Epithelial cell of esophagus (primary cell): Measurements from ENCODE around the gene MTUS2.

Experiments
- DNase-seq: peaks from one replicate; pipeline ENCODE4 v3.0.0; 2010; ENCODE audit warnings: low read depth
- H3K4me3 ChIP-seq: 2 replicates; pipeline ENCODE4 v1.5.1; 2011; ENCODE audit warnings: mild to moderate bottlenecking, low read length, control low read depth
- TF ChIP-seq, protein P1 (sequence below): IDR thresholded peaks from 2 replicates; pipeline ENCODE4 v1.5.1; 2011; ENCODE audit warnings: low read depth, mild to moderate bottlenecking, low read length, control low read depth, inconsistent platforms; ENCODE audit not compliant: insufficient read depth; ENCODE audit errors: missing control alignments

Gene MTUS2

DNA sequence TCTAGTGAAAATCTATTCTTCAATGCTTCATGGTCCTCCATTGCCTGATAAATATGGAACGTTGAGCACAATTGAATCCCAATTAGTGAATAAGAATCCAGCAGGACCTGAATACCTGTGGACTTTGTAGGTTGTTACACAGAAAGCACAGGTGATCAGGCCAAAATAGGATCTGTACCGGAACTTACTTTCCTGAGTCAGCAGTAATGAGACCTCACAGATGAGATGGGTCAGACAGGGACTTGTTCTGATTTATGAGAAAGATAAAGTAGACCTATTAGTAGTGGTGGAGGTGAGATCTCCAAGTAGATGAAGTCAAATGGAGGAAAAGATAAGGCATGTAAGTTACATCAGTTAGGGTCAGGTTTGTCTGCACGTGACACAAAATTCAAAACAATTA lies 351.1 kb downstream of the MTUS2 start:
- H3K4me3 ChIP-seq: no peak overlapping the region
- DNase-seq: no peak
- TF ChIP-seq, protein P1, sequence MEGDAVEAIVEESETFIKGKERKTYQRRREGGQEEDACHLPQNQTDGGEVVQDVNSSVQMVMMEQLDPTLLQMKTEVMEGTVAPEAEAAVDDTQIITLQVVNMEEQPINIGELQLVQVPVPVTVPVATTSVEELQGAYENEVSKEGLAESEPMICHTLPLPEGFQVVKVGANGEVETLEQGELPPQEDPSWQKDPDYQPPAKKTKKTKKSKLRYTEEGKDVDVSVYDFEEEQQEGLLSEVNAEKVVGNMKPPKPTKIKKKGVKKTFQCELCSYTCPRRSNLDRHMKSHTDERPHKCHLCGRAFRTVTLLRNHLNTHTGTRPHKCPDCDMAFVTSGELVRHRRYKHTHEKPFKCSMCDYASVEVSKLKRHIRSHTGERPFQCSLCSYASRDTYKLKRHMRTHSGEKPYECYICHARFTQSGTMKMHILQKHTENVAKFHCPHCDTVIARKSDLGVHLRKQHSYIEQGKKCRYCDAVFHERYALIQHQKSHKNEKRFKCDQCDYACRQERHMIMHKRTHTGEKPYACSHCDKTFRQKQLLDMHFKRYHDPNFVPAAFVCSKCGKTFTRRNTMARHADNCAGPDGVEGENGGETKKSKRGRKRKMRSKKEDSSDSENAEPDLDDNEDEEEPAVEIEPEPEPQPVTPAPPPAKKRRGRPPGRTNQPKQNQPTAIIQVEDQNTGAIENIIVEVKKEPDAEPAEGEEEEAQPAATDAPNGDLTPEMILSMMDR: no peak

DNA sequence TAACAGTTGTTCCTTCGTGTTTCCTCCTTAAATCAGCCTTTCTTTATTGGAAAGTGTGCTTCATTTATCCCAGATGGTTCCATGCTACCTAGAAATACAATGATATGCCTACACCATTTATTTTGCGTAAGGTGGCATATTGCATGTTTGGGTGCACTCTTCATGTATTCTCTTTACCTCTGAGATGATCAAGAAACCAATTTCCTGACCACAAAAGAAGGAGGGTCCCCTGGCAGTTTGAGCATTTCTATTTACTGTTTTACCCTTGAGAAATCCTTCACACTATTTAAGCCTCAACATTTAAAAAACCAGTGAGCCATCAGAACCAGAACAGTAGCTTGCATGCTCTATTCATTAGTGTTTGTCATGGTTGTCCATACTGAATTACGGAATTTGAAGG lies 354.0 kb downstream of the MTUS2 start:
- H3K4me3 ChIP-seq: no peak overlapping the region
- TF ChIP-seq, protein P1: no peak
- no peak for DNase-seq

DNA sequence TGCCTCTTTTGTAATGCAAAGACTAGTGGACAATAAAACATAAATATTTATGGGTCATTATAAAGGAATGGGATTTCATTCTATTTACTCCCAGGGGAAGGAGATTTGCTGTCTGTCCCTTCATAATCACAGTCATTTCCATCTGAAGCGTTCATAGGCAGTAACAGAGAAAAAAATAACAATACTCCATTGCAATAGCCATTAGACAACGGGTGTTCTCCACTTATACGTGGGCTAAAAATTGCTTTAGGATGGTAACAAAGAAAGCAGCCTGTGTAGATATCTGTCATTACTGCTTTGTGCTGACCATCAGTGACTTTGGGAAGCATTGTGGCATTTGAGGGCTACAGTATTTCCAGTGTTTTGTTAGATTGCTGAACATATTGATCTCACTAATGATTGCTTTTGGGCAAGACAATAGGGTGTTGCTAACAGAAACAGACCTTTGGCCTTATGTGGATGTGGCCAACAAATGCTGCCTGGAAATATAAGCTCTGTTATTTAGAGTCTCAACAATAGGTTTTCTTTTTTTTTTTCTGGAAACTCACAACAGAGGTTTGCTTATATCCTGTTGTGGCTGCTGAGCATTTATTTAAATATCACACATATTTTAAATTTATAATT lies 355.2 kb downstream of the MTUS2 start:
- TF ChIP-seq, protein P1: no peak
- DNase-seq: no peak
- no peak overlapping the region for H3K4me3 ChIP-seq

DNA sequence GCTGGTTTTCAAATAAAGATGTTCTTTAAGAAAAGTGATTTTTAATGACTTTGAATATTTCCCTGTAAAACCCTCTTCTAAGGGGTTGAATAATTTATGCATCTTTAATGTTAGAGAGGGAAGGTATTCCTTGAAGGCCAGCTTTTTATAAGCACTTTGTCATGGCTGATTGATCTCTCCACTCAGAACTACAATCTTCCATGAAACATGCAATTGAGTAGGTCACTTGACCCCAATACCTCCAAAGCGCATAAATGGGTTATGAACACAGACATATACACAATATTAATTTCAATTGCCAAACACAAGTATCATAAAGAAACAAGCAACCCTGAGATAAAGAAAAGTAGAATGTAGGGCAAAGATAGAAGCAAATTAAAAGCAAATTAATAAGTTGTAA lies 359.9 kb downstream of the MTUS2 start:
- no peak for DNase-seq
- no peak overlapping the region for H3K4me3 ChIP-seq
- TF ChIP-seq, protein P1: no peak

DNA sequence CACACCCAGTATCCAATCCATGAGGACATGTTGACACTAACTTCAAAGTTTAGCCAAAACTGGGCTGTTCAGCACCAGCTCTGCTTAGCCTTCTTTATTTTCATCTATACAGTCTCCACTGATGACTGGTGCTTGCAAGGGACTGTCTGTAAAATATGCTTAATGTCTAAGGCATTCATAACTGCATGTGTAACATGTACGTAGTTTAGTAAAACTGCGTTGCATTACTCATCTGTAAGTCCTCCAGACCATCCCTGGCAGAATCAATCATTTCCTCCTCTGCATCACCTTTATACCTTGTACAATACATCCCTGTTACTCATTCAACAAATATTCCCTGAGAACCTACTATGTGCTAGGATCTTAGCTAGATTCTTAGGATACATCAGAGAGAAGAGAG lies 362.1 kb downstream of the MTUS2 start:
- no peak overlapping the region for H3K4me3 ChIP-seq
- TF ChIP-seq, protein P1: no peak
- no peak for DNase-seq

DNA sequence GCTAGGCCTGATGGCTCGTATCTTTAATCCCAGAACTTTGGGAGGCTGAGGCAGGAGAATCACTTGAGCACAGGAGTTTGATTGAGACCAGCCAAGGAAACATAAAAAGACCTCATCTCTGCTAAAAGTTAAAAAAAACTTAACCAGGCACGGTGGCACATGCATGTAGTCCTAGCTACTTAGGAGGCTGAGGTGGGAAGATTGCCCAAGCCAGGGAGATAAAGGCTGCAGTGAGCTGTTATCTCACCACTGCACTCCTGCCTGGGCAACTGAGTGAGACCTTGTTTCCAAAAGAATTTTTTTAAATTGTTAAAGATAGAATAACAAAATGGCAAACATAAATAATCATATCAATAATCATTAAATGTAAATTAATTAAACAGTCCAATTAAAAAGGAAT lies 365.8 kb downstream of the MTUS2 start:
- H3K4me3 ChIP-seq: no peak overlapping the region
- TF ChIP-seq, protein P1: no peak
- no peak for DNase-seq

DNA sequence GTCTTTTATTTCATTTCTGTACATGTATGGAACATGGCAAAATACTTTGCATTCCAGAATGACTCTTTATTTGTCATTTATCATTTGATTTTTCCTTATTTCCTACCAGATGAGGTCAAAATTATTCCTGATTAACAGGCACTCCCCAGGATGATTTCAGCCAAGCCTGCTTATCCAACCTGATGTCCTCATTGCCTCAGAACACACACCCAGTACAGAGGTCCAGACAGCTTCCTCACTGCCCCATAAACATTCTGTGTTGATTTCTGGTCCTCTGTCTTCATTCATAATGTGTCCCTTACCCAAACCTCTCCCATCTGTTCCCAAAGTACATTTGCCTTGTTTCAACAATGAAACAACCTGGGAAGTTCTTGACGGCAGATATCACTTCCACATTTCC lies 367.4 kb downstream of the MTUS2 start:
- TF ChIP-seq, protein P1: no peak
- no peak for DNase-seq
- no peak overlapping the region for H3K4me3 ChIP-seq
